ENCODE measurements around the gene PRKCE. TPM values are rescaled to one million over a fixed set of nuclear protein-coding genes. Genes with fewer than 3 reads are reported as not detected.
"Not testable (repeated sequence)": the region's sequence is repeated elsewhere in the genome, so short reads cannot be mapped to it uniquely, and the experiment has no call there.

PRKCE gene
- total RNA-seq, 1 donor from 2014 or later: 4.6 TPM

DNA sequence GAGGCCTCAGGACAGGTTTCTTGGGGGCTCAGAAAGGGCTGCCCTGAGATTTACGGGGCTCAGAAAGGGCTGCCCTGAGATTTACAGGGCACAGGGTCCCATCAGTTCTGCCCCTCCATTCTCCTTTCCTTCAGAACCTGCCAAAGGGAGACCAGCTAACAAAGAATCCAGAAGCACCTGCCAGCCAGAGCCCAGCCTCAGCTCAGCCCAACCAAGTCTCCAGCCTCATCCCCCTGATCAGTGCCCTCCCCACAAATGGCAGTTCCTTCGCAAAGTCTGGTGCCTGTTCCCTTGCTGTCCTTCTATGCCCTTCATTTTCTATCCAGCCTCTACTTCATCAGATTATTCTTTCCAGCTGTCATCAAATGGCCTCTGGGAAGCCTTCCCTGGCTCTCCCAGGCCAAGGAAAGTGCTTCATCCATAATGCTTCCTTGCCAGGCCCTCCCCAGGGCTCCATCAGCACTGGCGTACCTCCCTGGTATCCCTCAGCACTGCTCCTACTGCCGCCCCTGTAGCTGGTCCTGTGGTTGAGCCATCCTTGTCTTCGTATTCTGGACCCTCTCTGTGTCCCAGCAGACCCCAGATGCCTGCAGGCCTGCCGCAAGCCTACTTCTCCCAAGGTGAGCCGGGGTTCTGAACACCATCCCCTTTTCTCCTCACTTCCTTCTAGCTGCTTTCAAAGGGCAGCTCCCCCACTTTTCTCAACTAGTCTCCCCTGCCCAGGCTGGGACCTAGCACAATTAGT, 549.6 kb downstream of the PRKCE start:
- H3K4me3 ChIP-seq: no peak overlapping the region
- H3K36me3 ChIP-seq: no peaks in the 10 kb centered on the region
- intact Hi-C loops (cut with DNase I): no loop called here
- H3K4me1 ChIP-seq: peaks cover 5 to 7% of the 10 kb centered on the region in 2 donors
- H3K27ac ChIP-seq: peak overlapping the region; percentile 47 to 52
- DNase-seq (ENCODE audit: low spot score in 2 of 2): no peak
- no peaks in the 10 kb centered on the region for H3K9me3 ChIP-seq
- H3K27me3 ChIP-seq: no peaks in the 10 kb centered on the region
- TF ChIP-seq, protein P1, sequence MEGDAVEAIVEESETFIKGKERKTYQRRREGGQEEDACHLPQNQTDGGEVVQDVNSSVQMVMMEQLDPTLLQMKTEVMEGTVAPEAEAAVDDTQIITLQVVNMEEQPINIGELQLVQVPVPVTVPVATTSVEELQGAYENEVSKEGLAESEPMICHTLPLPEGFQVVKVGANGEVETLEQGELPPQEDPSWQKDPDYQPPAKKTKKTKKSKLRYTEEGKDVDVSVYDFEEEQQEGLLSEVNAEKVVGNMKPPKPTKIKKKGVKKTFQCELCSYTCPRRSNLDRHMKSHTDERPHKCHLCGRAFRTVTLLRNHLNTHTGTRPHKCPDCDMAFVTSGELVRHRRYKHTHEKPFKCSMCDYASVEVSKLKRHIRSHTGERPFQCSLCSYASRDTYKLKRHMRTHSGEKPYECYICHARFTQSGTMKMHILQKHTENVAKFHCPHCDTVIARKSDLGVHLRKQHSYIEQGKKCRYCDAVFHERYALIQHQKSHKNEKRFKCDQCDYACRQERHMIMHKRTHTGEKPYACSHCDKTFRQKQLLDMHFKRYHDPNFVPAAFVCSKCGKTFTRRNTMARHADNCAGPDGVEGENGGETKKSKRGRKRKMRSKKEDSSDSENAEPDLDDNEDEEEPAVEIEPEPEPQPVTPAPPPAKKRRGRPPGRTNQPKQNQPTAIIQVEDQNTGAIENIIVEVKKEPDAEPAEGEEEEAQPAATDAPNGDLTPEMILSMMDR (IDR thresholded peaks at IDR 0.05): no peak

GRCh38 chr2:46202453-46202852, 551.0 kb downstream of the PRKCE start:
- H3K36me3 ChIP-seq: no peaks in the 10 kb centered on the region
- TF ChIP-seq, protein P1 (IDR thresholded peaks at IDR 0.05): no peak
- H3K9me3 ChIP-seq: no peaks in the 10 kb centered on the region
- no peak overlapping the region for H3K4me3 ChIP-seq
- no peak for DNase-seq (ENCODE audit: low spot score in 2 of 2)
- no peak overlapping the region for H3K27ac ChIP-seq
- intact Hi-C loops (cut with DNase I): no loop called here
- no peaks in the 10 kb centered on the region for H3K27me3 ChIP-seq
- H3K4me1 ChIP-seq: peaks cover 5 to 7% of the 10 kb centered on the region in 2 donors

DNA sequence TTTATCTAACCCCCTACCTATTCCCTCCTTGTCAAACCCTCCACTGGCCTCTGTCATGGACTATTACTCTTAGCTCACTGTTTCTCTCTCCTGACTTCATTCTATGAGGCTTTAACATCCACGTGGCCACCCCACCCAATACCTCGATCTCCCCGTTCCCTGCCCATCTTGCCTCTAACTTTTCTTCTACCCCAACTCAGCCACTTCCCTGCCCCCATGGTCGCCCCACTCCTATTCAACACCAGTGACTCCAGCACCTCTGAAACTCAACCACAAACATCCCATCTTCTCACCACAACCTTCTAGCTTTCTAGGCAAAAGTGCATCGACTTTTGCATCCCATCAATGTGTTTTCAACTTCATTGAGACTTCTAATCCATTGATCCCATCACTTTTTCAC, 551.5 kb downstream of the PRKCE start:
- no peak for DNase-seq (ENCODE audit: low spot score in 2 of 2)
- intact Hi-C loops (cut with DNase I): no loop called here
- TF ChIP-seq, protein P1 (IDR thresholded peaks at IDR 0.05): no peak

DNA sequence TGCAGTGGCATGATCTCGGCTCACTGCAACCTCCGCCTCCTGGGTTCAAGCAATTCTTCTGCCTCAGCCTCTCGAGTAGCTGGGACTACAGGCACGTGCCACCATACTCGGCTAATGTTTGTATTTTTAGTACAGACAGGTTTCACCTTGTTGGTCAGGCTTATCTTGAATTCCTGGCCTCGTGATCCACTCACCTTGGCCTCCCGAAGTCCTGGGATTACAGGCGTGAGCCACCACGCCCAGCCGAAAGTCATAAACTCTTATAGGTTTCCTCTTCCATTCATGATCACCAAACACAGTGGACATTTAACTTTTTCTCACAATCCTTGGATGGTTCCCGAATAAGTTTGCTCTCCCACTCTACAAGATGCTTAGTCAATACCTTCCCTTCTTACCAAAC, 552.2 kb downstream of the PRKCE start:
- intact Hi-C loops (cut with DNase I); H3K4me1 ChIP-seq; H3K4me3 ChIP-seq; H3K36me3 ChIP-seq; H3K9me3 ChIP-seq; DNase-seq (ENCODE audit: low spot score in 2 of 2); H3K27me3 ChIP-seq; H3K27ac ChIP-seq: not testable (repeated sequence)

More for the DNA sequence above, 551.5 kb downstream of the PRKCE start:
- H3K27ac ChIP-seq: no peak overlapping the region
- H3K4me1 ChIP-seq: peaks cover 5 to 7% of the 10 kb centered on the region in 2 donors
- no peaks in the 10 kb centered on the region for H3K36me3 ChIP-seq
- H3K4me3 ChIP-seq: no peak overlapping the region
- H3K9me3 ChIP-seq: no peaks in the 10 kb centered on the region
- H3K27me3 ChIP-seq: no peaks in the 10 kb centered on the region

- Histone ChIP-seq H3K36me3 (no peaks in the 10 kb centered on the region), H3K4me1 (no peaks in the 10 kb centered on the region), H3K27ac (no peak overlapping the region), H3K9me3 (peaks cover 0 to 10% of the 10 kb centered on the region in 2 donors), H3K4me3 (no peak overlapping the region), H3K27me3 (no peaks in the 10 kb centered on the region)
- intact Hi-C loops (cut with DNase I): no loop called here
- no peak for DNase-seq (ENCODE audit: low spot score in 2 of 2)
- TF ChIP-seq, protein P1 (IDR thresholded peaks at IDR 0.05): no peak
These were observed 556.1 kb downstream of the PRKCE start for GRCh38 chr2:46207591-46207990.

DNA sequence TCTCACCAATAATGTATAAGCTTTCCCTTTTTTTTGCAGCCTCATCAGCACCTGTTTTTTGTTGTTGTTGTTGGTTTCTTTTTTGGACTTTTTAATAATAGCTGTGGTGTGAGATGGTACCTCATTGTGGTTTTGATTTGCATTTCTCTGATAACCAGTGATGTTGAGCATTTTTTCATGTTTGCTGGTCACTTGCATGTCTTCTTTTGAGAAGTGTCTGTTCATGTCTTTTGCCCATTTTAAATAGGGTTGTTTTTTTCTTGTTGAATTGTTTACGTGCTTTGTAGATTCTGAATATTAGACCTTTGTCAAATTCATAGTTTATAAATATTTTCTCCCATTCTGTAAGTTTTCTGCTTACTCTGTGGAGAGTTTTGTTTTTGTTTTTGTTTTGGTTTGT, 557.3 kb downstream of the PRKCE start:
- no peaks in the 10 kb centered on the region for H3K27me3 ChIP-seq
- H3K27ac ChIP-seq: no peak overlapping the region
- H3K36me3 ChIP-seq: no peaks in the 10 kb centered on the region
- peaks cover 0 to 10% of the 10 kb centered on the region in 2 donors for H3K9me3 ChIP-seq
- no peak overlapping the region for H3K4me3 ChIP-seq
- no peaks in the 10 kb centered on the region for H3K4me1 ChIP-seq
- intact Hi-C loops (cut with DNase I): no loop called here
- DNase-seq (ENCODE audit: low spot score in 2 of 2): no peak
- TF ChIP-seq, protein P1 (IDR thresholded peaks at IDR 0.05): no peak

Measured in ascending aorta (tissue), 2 donors.